NB4 (cell line): ENCODE data around the gene RIPK3.

Experiments used
- DNase-seq: peaks from one replicate; pipeline ENCODE4 v3.0.0; 2010; ENCODE audit warnings: low read depth
- H3K4me3 ChIP-seq: one replicate; pipeline ENCODE4 v1.5.1; 2011; ENCODE audit warnings: mild to moderate bottlenecking, low read depth, low read length, moderate library complexity
- MAX ChIP-seq: IDR thresholded peaks from 2 replicates; pipeline ENCODE4 v1.6.1; 2011; ENCODE audit warnings: low read depth, low read length
- MYC ChIP-seq: IDR thresholded peaks from 2 replicates; pipeline ENCODE4 v1.6.1; 2011; ENCODE audit warnings: low read depth, low read length
- POLR2A ChIP-seq: IDR thresholded peaks from 2 replicates; pipeline ENCODE4 v1.6.1; 2011; ENCODE audit warnings: mild to moderate bottlenecking; ENCODE audit not compliant: insufficient read length; ENCODE audit errors: extremely low read depth
- TF ChIP-seq, protein P1 (sequence below): IDR thresholded peaks from one replicate; pipeline ENCODE4 v1.5.1; 2012; ENCODE audit warnings: low read depth, low read length

Gene RIPK3

DNA sequence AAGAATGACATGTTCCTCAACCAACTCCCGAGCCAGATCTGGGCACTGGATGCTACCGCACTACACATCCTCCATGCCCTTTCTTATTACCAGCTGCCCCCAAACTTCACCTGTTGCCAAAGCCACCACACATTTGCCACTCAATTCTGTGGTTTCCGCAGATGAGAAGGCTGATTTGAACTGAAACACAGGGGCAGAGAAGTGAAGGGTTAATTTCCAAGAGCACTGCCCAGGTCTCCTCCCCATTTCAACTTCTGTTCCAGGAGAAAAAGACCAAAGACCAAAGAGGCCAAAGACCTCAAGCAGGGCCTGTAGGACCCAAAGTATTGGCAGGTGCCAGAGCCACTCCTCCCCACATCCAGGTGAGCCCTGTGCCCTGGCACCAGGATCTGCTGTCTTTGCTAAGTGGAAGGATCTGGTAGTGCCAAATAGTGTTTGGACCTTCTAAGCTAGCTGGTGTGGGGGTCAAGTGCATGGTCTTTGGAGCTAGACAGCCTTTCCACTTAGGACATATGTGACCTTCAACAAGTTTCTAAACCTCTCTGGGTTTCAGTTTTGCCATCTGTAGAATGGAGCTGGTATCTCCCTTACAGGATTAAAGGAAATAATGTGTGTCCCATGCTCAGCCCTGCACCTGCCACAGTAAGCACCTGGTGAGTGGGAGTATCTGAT lies 48.2 kb downstream of the RIPK3 start:
- no peak overlapping the region for H3K4me3 ChIP-seq
- TF ChIP-seq POLR2A (no peak), MAX (no peak), MYC (no peak)
- TF ChIP-seq, protein P1, sequence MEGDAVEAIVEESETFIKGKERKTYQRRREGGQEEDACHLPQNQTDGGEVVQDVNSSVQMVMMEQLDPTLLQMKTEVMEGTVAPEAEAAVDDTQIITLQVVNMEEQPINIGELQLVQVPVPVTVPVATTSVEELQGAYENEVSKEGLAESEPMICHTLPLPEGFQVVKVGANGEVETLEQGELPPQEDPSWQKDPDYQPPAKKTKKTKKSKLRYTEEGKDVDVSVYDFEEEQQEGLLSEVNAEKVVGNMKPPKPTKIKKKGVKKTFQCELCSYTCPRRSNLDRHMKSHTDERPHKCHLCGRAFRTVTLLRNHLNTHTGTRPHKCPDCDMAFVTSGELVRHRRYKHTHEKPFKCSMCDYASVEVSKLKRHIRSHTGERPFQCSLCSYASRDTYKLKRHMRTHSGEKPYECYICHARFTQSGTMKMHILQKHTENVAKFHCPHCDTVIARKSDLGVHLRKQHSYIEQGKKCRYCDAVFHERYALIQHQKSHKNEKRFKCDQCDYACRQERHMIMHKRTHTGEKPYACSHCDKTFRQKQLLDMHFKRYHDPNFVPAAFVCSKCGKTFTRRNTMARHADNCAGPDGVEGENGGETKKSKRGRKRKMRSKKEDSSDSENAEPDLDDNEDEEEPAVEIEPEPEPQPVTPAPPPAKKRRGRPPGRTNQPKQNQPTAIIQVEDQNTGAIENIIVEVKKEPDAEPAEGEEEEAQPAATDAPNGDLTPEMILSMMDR = no peak
- no peak for DNase-seq

- TF ChIP-seq MYC = no peak
- TF ChIP-seq MAX = no peak
- no peak for TF ChIP-seq POLR2A
- TF ChIP-seq, protein P1 = no peak
- no peak for DNase-seq
- H3K4me3 ChIP-seq = no peak overlapping the region
Measured at GRCh38 chr14:24290746-24291145, 49.0 kb downstream of the RIPK3 start.

GRCh38 chr14:24289649-24290280 lies 50.0 kb downstream of the RIPK3 start:
- TF ChIP-seq MYC (no peak), MAX (no peak), POLR2A (no peak)
- TF ChIP-seq, protein P1 = no peak
- no peak for DNase-seq
- no peak overlapping the region for H3K4me3 ChIP-seq

DNA sequence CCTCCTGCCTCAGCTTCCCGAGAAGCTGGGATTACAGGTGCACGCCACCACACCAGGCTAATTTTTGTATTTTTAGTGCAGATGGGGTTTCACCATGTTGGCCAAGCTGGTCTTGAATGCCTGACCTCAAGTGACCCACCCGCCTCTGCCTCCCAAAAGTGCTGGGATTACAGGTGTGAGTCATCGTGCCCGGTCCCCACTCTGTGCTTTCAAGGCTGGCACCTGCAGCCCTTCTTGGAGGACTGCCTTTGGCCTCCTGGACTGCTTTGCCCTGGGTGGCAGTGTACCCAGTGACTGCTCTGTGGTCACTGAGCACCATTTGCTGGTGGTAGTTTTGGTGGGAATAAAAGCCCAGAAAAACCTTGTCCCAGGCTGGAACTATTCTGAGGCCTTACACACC lies 52.8 kb downstream of the RIPK3 start:
- no peak overlapping the region for H3K4me3 ChIP-seq
- no peak for DNase-seq
- TF ChIP-seq MAX (no peak), POLR2A (no peak), MYC (no peak)
- TF ChIP-seq, protein P1 = no peak
